Measurements from ENCODE around the gene GABPB1. TPM values are rescaled to one million over a fixed set of nuclear protein-coding genes. Genes with fewer than 3 reads are reported as not detected.

GABPB1 gene
- total and polyA plus RNA-seq, 3 donors from 2014 or later, result 21.5 to 45.9 (median 35.4) TPM

DNA sequence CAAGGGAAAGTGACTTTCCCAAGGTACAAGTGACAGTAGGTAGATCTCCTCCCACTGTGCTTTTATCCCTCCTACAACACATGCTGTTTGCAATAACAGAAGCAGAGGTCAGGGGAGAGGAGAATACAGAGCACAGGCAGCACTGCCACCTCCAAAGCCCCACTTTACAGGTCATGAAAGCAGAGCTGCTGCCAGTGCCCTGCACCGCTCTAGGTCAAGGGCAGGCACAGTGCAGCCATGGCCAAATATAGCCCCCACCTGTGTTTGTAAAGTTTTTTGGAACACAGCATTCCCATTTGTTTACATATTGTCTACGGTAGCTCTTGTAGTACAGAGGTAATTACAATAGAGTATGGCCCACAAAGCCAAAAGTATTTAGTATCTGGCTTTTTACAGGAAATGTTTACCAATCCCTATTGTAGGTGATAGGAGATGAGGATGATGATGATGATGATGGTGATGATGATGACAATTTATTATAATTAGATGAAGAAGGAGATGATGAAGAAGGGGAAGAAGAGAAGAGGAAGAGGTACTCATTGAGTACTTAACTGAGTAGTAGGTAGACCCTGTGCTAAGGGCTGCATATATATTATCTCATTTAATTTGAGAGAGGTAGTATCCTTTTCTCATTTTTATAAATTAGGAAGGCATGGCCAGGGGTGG is 109.9 kb downstream of the GABPB1 start:
- intact Hi-C loops (cut with DNase I; ENCODE audit: low total_unique reads), result no loop called here
- Histone ChIP-seq H3K27ac (no peak overlapping the region), H3K4me3 (no peak overlapping the region), H3K27me3 (no peaks in the 10 kb centered on the region), H3K36me3 (ENCODE audit: low read depth, missing control alignments) (no peaks in the 10 kb centered on the region), H3K4me1 (no peaks in the 10 kb centered on the region), H3K9me3 (no peaks in the 10 kb centered on the region)
- 58 to 61% methylated on average over 2 of the region's 2 CpGs for WGBS, 2 donors
- DNase-seq, result no peak
- no peak for TF ChIP-seq POLR2A (IDR thresholded peaks at IDR 0.05)
- TF ChIP-seq, protein P1, sequence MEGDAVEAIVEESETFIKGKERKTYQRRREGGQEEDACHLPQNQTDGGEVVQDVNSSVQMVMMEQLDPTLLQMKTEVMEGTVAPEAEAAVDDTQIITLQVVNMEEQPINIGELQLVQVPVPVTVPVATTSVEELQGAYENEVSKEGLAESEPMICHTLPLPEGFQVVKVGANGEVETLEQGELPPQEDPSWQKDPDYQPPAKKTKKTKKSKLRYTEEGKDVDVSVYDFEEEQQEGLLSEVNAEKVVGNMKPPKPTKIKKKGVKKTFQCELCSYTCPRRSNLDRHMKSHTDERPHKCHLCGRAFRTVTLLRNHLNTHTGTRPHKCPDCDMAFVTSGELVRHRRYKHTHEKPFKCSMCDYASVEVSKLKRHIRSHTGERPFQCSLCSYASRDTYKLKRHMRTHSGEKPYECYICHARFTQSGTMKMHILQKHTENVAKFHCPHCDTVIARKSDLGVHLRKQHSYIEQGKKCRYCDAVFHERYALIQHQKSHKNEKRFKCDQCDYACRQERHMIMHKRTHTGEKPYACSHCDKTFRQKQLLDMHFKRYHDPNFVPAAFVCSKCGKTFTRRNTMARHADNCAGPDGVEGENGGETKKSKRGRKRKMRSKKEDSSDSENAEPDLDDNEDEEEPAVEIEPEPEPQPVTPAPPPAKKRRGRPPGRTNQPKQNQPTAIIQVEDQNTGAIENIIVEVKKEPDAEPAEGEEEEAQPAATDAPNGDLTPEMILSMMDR (IDR thresholded peaks at IDR 0.05), result no peak

DNA sequence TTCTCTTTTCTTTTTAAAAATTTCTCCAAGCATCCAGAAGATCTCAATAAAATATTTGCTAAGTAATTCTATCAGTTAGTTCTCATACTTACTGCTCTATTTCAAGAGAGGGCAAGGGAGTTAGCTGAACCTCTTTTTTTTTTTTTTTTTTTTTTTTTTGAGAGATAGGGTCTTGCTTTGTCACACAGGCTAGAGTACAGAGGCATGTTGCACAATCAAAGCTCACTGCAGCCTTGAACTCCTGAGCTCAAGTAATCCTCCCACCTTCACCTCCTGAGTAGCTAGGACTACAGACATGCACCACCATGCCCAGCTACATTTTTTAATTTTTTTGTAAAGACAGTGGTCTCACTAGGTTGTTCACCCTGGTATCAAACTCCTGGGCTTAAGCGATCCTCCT is 110.8 kb downstream of the GABPB1 start:
- TF ChIP-seq POLR2A (IDR thresholded peaks at IDR 0.05), result no peak
- H3K4me1 ChIP-seq, result no peaks in the 10 kb centered on the region
- intact Hi-C loops (cut with DNase I; ENCODE audit: low total_unique reads), result no loop called here
- no peaks in the 10 kb centered on the region for H3K9me3 ChIP-seq
- no peak overlapping the region for H3K4me3 ChIP-seq
- DNase-seq, result no peak
- no peaks in the 10 kb centered on the region for H3K36me3 ChIP-seq (ENCODE audit: low read depth, missing control alignments)
- 100% methylated on average over 1 of the region's 1 CpG for WGBS, 2 donors
- no peaks in the 10 kb centered on the region for H3K27me3 ChIP-seq
- H3K27ac ChIP-seq, result no peak overlapping the region

DNA sequence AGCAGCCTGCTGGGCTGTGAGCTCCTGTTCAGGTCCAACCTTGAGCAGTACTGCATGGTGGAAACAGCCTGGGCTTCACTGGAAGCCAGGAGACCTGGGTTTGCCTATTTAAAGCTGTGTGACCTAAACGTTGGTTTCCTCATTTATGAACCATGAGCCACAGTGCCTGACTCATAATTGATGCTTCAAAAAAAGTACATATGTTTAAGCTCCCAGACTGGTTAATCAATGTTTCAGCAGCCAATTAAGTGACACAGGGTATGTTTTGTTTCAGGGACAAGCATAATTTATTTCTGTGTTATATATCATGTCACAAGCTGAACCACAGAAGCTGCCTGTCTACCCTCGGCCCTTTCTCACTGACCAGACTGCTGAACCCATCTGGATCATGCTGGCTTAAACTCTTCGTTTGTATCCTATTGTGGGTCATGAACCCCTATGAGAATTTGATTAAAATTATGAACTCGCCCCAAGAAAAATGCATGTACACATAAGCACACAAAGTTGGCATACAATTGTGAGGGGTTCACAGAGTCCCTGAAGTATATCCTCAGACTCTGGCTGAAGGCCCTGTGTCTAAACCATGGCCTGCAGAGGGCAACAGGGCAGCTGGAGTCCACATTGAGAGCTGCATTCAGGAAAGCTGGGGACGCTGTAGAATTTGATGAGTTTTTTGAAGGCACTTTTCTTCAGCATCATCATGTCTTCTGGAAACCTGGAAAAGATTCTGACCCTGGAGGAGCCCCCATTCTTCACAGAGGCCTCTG is 113.1 kb downstream of the GABPB1 start:
- no peaks in the 10 kb centered on the region for H3K36me3 ChIP-seq (ENCODE audit: low read depth, missing control alignments)
- H3K4me3 ChIP-seq, result no peak overlapping the region
- no peaks in the 10 kb centered on the region for H3K9me3 ChIP-seq
- H3K27me3 ChIP-seq, result no peaks in the 10 kb centered on the region
- intact Hi-C loops (cut with DNase I; ENCODE audit: low total_unique reads), result no loop called here
- no peak for TF ChIP-seq POLR2A (IDR thresholded peaks at IDR 0.05)
- TF ChIP-seq, protein P1 (IDR thresholded peaks at IDR 0.05), result no peak
- H3K4me1 ChIP-seq, result no peaks in the 10 kb centered on the region
- no peak for DNase-seq
- H3K27ac ChIP-seq, result no peak overlapping the region
- WGBS, 2 donors, result 78 to 83% methylated on average over 5 of the region's 5 CpGs

DNA sequence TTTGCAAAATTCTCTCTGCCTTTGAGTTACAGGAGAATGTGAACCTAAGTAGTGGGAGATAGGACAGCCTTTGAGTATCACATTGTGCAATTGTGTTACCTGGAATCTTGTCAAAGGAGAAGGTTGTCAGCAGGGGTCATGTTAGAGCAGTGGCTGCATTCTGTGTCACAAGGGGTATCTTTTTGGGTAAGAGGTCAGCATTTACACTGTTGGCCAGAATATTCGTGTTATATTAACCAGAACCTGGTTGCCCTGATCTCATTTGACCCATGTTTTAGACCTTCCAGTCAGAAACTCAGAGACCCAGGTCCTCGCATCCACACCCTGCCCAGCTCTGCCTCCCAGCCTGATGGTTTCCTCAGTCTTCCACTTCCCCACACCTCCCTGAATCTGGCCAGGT is 116.7 kb downstream of the GABPB1 start:
- DNase-seq, result no peak
- intact Hi-C loops (cut with DNase I; ENCODE audit: low total_unique reads), result no loop called here
- no peaks in the 10 kb centered on the region for H3K4me1 ChIP-seq
- H3K27me3 ChIP-seq, result no peaks in the 10 kb centered on the region
- 90 to 100% methylated on average over 2 of the region's 2 CpGs for WGBS, 2 donors
- no peak overlapping the region for H3K27ac ChIP-seq
- TF ChIP-seq, protein P1 (IDR thresholded peaks at IDR 0.05), result no peak
- no peak for TF ChIP-seq POLR2A (IDR thresholded peaks at IDR 0.05)
- H3K9me3 ChIP-seq, result no peaks in the 10 kb centered on the region
- H3K4me3 ChIP-seq, result no peak overlapping the region
- H3K36me3 ChIP-seq (ENCODE audit: low read depth, missing control alignments), result no peaks in the 10 kb centered on the region

DNA sequence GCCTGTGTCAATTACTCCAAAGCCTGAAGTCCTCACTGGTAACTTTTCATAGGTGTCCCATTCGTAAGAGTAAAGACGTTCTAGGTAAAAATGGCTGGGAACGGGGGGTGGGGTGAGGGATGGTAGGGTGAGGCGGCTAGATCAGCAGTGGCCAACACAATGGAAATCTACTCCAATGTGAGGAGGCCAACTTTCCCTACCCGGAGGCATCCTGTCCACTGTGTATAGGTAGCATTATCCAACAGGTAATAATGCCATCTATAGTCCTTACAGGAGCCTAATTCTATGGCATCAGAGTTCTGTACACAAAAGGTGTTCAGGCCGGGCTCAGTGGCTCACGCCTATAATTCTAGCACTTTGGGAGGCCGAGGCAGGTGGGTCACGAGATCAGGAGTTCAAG is 118.6 kb downstream of the GABPB1 start:
- Histone ChIP-seq H3K27ac (no peak overlapping the region), H3K9me3 (no peaks in the 10 kb centered on the region), H3K4me3 (no peak overlapping the region), H3K27me3 (no peaks in the 10 kb centered on the region), H3K4me1 (no peaks in the 10 kb centered on the region), H3K36me3 (ENCODE audit: low read depth, missing control alignments) (no peaks in the 10 kb centered on the region)
- DNase-seq, result no peak
- WGBS, 2 donors, result 92 to 98% methylated on average over 9 of the region's 9 CpGs
- intact Hi-C loops (cut with DNase I; ENCODE audit: low total_unique reads), result no loop called here
- TF ChIP-seq, protein P1 (IDR thresholded peaks at IDR 0.05), result no peak
- TF ChIP-seq POLR2A (IDR thresholded peaks at IDR 0.05), result no peak

All from testis (tissue), 3 donors.